GM12873 (cell line): ENCODE data around the gene NADSYN1.
"Not testable (repeated sequence)": the region's sequence is repeated elsewhere in the genome, so short reads cannot be mapped to it uniquely, and the experiment has no call there.

Experiments
- TF ChIP-seq, protein P1 (sequence below): IDR thresholded peaks from 2 replicates; pipeline ENCODE4 v1.5.1; 2012; ENCODE audit warnings: low read depth, mild to moderate bottlenecking, moderate library complexity, low read length, control low read depth; ENCODE audit not compliant: insufficient read depth; ENCODE audit errors: missing control alignments

The NADSYN1 gene

DNA sequence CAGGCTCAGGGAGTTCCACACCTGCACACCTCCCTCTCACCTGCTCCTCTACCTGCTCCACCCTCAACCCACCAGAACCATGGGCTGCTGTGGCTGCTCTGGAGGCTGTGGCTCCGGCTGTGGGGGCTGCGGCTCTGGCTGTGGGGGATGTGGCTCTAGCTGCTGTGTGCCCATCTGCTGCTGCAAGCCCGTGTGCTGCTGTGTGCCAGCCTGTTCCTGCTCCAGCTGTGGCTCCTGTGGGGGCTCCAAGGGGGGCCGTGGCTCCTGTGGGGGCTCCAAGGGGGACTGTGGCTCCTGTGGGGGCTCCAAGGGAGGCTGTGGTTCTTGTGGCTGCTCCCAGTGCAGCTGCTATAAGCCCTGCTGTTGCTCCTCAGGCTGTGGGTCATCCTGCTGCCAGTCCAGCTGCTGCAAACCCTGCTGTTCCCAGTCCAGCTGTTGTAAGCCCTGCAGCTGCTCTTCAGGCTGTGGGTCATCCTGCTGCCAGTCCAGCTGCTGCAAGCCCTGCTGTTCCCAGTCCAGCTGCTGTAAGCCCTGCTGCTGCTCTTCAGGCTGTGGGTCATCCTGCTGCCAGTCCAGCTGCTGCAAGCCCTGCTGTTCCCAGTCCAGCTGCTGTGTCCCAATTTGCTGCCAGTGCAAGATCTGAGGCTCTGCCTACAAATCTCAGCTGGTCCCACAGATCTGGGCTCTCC is 85.1 kb downstream of the NADSYN1 start, which contains the start of gene KRTAP5-8:
Gene KRTAP5-8 (plus strand): TSS at position 49 of the 689 bp plus-strand sequence. CDS start 31 bp downstream, at position 80.
- TF ChIP-seq, protein P1, sequence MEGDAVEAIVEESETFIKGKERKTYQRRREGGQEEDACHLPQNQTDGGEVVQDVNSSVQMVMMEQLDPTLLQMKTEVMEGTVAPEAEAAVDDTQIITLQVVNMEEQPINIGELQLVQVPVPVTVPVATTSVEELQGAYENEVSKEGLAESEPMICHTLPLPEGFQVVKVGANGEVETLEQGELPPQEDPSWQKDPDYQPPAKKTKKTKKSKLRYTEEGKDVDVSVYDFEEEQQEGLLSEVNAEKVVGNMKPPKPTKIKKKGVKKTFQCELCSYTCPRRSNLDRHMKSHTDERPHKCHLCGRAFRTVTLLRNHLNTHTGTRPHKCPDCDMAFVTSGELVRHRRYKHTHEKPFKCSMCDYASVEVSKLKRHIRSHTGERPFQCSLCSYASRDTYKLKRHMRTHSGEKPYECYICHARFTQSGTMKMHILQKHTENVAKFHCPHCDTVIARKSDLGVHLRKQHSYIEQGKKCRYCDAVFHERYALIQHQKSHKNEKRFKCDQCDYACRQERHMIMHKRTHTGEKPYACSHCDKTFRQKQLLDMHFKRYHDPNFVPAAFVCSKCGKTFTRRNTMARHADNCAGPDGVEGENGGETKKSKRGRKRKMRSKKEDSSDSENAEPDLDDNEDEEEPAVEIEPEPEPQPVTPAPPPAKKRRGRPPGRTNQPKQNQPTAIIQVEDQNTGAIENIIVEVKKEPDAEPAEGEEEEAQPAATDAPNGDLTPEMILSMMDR = not testable (repeated sequence)

DNA sequence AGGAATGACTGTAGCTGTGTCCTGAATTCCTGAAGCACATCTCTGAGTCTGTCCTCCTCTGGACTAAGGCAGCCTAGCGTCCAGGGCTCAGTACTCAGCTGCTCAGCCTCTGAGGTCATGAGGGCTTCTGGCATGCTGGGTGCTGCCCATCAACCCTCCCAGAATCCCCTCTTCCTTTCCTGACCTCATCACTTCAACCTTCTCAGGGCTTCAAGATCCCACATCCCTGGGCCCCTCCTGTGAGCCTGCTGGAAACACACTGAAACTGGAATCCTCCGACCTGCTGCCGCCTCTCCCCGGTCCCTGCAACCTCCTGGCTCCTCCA is 85.6 kb downstream of the NADSYN1 start:
- TF ChIP-seq, protein P1 = no peak

DNA sequence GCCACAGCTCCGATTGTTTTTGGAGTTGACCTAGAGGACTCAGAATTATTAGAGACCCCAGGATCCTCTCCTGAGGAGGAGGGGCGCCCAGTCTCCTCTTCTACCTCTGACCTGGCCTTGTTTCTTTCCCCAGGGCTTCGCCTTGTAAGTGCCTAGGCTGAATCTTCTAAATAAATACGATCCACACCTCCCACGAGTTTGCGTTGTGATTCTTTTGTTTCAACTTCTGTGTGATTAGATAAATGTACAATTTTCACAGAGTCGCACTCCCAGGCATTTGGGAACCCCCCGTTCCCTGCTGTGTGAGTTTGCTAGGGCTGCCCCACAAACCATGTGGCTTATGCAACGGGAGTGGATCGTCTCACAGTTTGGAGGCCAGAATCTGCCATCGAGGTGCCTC is 86.0 kb downstream of the NADSYN1 start:
- TF ChIP-seq, protein P1 = no peak

DNA sequence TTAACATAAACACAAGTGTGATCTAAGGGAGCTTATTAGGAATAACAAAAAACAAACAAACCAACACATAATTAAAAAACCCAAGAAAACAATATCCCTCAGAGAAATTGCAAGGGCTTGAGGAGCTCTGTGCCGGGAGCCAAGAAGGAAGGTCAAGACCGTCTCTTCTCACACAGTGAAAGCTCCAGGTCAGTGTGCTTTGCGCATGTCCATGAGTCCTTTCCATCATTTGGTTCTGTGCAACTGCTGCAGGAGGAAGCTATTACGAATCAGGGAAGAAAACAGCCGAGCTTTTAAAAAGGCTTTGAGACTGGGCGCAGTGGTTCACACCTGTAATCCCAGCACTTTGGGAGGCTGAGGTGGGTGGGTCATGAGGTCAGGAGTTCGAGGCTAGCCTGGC is 89.4 kb downstream of the NADSYN1 start:
- TF ChIP-seq, protein P1 = no peak

DNA sequence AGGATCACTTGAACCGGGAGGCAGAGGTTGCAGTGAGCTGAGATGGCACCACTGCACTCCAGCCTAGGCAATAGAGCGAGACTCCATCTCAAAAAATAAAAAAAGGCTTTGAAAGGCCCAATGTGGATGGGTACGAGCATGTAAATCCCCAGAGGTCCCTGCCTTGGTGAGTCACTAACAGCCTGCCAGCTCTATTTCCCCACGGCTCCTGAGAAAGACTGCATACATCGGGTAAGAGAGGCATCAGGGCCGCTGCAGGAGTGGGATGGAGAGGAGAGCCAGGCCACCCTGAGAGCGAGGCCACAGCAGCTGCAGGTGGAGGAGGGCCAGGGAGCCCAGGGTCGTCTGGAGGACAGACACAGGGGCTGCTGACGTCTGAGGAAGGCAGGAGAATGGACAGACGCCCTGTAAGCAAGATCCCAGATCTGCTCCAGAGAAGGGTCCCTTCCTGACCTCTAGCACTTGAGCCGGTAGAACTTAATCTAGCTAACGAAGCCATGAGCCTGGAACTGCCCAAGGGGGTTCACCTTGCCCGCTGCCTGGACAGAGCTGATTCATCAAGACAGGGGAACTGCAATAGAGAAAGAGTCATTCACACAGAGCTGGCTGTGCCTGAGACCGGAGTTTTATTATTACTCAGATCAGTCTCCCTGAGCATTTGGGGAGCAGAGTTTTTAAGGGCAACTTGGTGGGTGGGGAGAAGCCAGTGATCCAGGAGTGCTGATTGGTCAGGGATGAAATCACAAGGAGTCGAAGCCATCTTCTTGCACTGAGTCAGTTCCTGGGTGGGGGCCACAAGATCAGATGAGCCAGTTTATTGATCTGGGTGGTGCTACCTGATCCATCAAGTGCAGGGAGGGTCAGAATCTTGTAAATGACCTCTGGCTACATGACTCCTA is 90.1 kb downstream of the NADSYN1 start:
- TF ChIP-seq, protein P1 = no peak

DNA sequence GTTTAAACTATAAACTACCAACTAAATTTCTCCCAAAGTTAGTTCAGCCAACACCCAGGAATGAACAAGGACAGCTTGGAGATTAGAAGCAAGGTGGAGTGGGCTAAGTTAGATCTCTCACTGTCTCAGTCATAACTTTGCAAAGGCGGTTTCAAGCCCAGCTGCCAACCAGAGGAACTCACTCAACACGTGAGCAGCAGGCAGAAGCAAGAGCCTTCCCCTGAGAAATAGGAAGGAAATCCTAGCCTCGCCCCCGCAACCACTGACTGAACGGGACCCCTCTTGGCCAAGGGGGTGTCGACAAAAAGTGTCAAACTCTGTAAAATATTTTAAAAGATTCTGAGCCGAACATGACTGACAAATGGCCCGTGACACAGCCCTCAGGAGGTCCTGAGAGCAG is 90.9 kb downstream of the NADSYN1 start:
- TF ChIP-seq, protein P1 = no peak

DNA sequence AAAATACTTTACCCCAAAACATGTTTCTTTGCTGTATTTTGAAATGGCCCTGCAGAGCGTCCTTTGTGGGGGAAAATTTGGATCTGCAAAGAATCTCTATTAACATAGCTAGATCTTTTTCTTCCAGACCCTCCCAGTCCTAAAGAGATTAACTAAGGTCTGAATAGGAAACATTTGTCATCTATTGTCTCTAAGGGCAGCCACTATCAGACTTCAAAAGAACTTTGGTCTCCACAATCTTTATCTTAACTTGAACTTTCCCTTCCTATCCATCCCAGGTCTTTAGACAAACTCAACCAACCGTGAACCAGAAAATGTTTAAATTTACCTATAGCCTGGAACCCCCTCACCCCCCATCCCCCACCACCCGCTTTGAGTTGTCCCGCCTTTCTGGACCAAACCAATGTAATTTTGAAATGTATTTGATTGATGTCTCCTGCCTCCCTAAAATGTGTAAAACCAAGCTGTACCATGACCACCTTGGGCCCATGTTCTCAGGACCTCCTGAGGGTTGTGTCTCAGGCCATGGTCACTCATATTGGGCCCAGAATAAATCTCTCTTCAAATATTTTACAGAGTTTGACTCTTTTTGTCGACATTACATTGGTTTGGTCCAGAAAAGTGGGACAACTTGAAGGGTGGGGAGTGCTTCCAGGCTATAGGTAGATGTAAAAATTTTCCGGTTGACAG is 91.7 kb downstream of the NADSYN1 start:
- TF ChIP-seq, protein P1 = no peak
